ENCODE data around the gene MDN1. TPM values are rescaled to one million over a fixed set of nuclear protein-coding genes. Genes with fewer than 3 reads are reported as not detected.
"Not testable (repeated sequence)": the region's sequence is repeated elsewhere in the genome, so short reads cannot be mapped to it uniquely, and the experiment has no call there.

The MDN1 gene, protein sequence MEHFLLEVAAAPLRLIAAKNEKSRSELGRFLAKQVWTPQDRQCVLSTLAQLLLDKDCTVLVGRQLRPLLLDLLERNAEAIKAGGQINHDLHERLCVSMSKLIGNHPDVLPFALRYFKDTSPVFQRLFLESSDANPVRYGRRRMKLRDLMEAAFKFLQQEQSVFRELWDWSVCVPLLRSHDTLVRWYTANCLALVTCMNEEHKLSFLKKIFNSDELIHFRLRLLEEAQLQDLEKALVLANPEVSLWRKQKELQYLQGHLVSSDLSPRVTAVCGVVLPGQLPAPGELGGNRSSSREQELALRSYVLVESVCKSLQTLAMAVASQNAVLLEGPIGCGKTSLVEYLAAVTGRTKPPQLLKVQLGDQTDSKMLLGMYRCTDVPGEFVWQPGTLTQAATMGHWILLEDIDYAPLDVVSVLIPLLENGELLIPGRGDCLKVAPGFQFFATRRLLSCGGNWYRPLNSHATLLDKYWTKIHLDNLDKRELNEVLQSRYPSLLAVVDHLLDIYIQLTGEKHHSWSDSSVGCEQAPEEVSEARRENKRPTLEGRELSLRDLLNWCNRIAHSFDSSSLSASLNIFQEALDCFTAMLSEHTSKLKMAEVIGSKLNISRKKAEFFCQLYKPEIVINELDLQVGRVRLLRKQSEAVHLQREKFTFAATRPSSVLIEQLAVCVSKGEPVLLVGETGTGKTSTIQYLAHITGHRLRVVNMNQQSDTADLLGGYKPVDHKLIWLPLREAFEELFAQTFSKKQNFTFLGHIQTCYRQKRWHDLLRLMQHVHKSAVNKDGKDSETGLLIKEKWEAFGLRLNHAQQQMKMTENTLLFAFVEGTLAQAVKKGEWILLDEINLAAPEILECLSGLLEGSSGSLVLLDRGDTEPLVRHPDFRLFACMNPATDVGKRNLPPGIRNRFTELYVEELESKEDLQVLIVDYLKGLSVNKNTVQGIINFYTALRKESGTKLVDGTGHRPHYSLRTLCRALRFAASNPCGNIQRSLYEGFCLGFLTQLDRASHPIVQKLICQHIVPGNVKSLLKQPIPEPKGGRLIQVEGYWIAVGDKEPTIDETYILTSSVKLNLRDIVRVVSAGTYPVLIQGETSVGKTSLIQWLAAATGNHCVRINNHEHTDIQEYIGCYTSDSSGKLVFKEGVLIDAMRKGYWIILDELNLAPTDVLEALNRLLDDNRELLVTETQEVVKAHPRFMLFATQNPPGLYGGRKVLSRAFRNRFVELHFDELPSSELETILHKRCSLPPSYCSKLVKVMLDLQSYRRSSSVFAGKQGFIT (N-terminal part only)
- total RNA-seq: 10 to 100 TPM; 51.2 to 53.1 TPM
- total RNA-seq: 270 to 363 reads per million in 2 donors

GRCh38 chr6:89819336-89820130 lies at the start of gene MDN1:
MDN1 (minus strand) TSS chr6:89819794; CDS start chr6:89819607, 187 bp downstream.
- no peaks in the 10 kb centered on the region for H3K27me3 Mint-ChIP-seq
- DNase-seq: peak; percentile 64 to 81 (median 79)
- peaks cover 3% of the 10 kb centered on the region for H3K36me3 Mint-ChIP-seq (ENCODE audit: low read depth)
- H3K9me3 ChIP-seq (ENCODE audit: control insufficient read depth, low read length, poor library complexity, severe bottlenecking): no peaks in the 10 kb centered on the region
- peak within 1 kb of the TSS; percentile 98 for H3K4me3 Mint-ChIP-seq
- peak within 1 kb of the TSS; percentile 93 for H3K27ac Mint-ChIP-seq
- peaks cover 21% of the 10 kb centered on the region for H3K4me1 Mint-ChIP-seq
- peak; percentile 95 for ATAC-seq

- ATAC-seq (no peak), DNase-seq (no peak)
- H3K9me3 ChIP-seq (ENCODE audit: control insufficient read depth, low read length, poor library complexity, severe bottlenecking): no peaks in the 10 kb centered on the region
- Mint-ChIP-seq H3K36me3 (ENCODE audit: low read depth) (peaks cover 9% of the 10 kb centered on the region), H3K4me1 (peaks cover 2% of the 10 kb centered on the region), H3K4me3 (no peak overlapping the region), H3K27ac (no peak overlapping the region), H3K27me3 (no peaks in the 10 kb centered on the region)
Observed at GRCh38 chr6:89866024-89866678, 46.6 kb upstream of the MDN1 start.

- no peak overlapping the region for H3K4me3 Mint-ChIP-seq
- peaks cover 5% of the 10 kb centered on the region for H3K4me1 Mint-ChIP-seq
- DNase-seq: no peak
- H3K36me3 Mint-ChIP-seq (ENCODE audit: low read depth): peaks cover 12% of the 10 kb centered on the region
- H3K27ac Mint-ChIP-seq: no peak overlapping the region
- H3K9me3 ChIP-seq (ENCODE audit: control insufficient read depth, low read length, poor library complexity, severe bottlenecking): no peaks in the 10 kb centered on the region
- no peak for ATAC-seq
- no peaks in the 10 kb centered on the region for H3K27me3 Mint-ChIP-seq
Observed at GRCh38 chr6:89862698-89863097, 43.1 kb upstream of the MDN1 start.

- peaks cover 5% of the 10 kb centered on the region for H3K4me1 Mint-ChIP-seq
- no peaks in the 10 kb centered on the region for H3K27me3 Mint-ChIP-seq
- no peak for ATAC-seq
- no peak overlapping the region for H3K4me3 Mint-ChIP-seq
- no peaks in the 10 kb centered on the region for H3K9me3 ChIP-seq (ENCODE audit: control insufficient read depth, low read length, poor library complexity, severe bottlenecking)
- H3K27ac Mint-ChIP-seq: no peak overlapping the region
- no peak for DNase-seq
- peaks cover 12% of the 10 kb centered on the region for H3K36me3 Mint-ChIP-seq (ENCODE audit: low read depth)
Observed at GRCh38 chr6:89862273-89862672, 42.7 kb upstream of the MDN1 start.

GRCh38 chr6:89859744-89860143 lies 40.1 kb upstream of the MDN1 start:
- Mint-ChIP-seq H3K27me3 (no peaks in the 10 kb centered on the region), H3K4me1 (peaks cover 8% of the 10 kb centered on the region), H3K4me3 (no peak overlapping the region), H3K36me3 (ENCODE audit: low read depth) (peaks cover 8% of the 10 kb centered on the region), H3K27ac (peak overlapping the region; percentile 51)
- ATAC-seq: no peak
- no peaks in the 10 kb centered on the region for H3K9me3 ChIP-seq (ENCODE audit: control insufficient read depth, low read length, poor library complexity, severe bottlenecking)
- no peak for DNase-seq

- no peak for ATAC-seq
Observed at GRCh38 chr6:89858041-89858440, 38.4 kb upstream of the MDN1 start.

GRCh38 chr6:89853068-89853467 lies 33.5 kb upstream of the MDN1 start:
- Mint-ChIP-seq H3K4me3 (no peak overlapping the region), H3K36me3 (ENCODE audit: low read depth) (peaks cover 4% of the 10 kb centered on the region), H3K27me3 (no peaks in the 10 kb centered on the region), H3K27ac (peak overlapping the region; percentile 45), H3K4me1 (peaks cover 7% of the 10 kb centered on the region)
- DNase-seq (no peak), ATAC-seq (no peak)
- H3K9me3 ChIP-seq (ENCODE audit: control insufficient read depth, low read length, poor library complexity, severe bottlenecking): no peaks in the 10 kb centered on the region

More at GRCh38 chr6:89858041-89858440, 38.4 kb upstream of the MDN1 start:
- no peak for DNase-seq
- H3K27me3 Mint-ChIP-seq: no peaks in the 10 kb centered on the region
- H3K9me3 ChIP-seq (ENCODE audit: control insufficient read depth, low read length, poor library complexity, severe bottlenecking): no peaks in the 10 kb centered on the region
- no peak overlapping the region for H3K27ac Mint-ChIP-seq
- H3K4me1 Mint-ChIP-seq: peaks cover 8% of the 10 kb centered on the region
- no peak overlapping the region for H3K4me3 Mint-ChIP-seq
- peaks cover 10% of the 10 kb centered on the region for H3K36me3 Mint-ChIP-seq (ENCODE audit: low read depth)

- not testable (repeated sequence) for H3K27me3 Mint-ChIP-seq; H3K9me3 ChIP-seq (ENCODE audit: control insufficient read depth, low read length, poor library complexity, severe bottlenecking); H3K27ac Mint-ChIP-seq; DNase-seq; H3K36me3 Mint-ChIP-seq (ENCODE audit: low read depth); H3K4me3 Mint-ChIP-seq; ATAC-seq
- H3K4me1 Mint-ChIP-seq: peaks cover 18% of the 10 kb centered on the region
Observed at GRCh38 chr6:89847513-89847912, 27.9 kb upstream of the MDN1 start.

DNA sequence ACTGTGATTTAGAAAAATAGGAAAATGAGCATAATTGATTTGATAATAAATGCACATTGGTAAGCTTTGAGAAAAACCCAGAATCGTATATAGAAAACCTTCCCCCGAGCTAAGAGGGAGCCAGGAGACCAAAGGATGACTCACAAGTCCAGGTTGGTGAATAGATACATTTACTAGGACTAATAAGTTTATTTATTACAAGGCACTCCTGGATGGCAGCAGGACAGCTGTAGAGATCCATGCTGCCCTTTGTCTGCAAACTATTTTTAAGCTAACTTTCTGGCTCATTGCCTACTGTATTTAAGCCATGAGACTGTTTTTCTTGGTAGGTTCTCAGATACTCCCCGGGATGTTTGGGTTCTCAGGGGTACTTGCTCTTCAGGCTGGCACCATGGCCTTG lies 23.5 kb upstream of the MDN1 start:
- H3K36me3 Mint-ChIP-seq (ENCODE audit: low read depth): no peaks in the 10 kb centered on the region
- peak overlapping the region; percentile 51 for H3K27ac Mint-ChIP-seq
- H3K9me3 ChIP-seq (ENCODE audit: control insufficient read depth, low read length, poor library complexity, severe bottlenecking): no peaks in the 10 kb centered on the region
- H3K27me3 Mint-ChIP-seq: no peaks in the 10 kb centered on the region
- ATAC-seq: no peak
- H3K4me1 Mint-ChIP-seq: peaks cover 24% of the 10 kb centered on the region
- no peak for DNase-seq
- H3K4me3 Mint-ChIP-seq: no peak overlapping the region

GRCh38 chr6:89842228-89842627 lies 22.6 kb upstream of the MDN1 start:
- no peaks in the 10 kb centered on the region for H3K9me3 ChIP-seq (ENCODE audit: control insufficient read depth, low read length, poor library complexity, severe bottlenecking)
- Mint-ChIP-seq H3K27ac (peak overlapping the region; percentile 56), H3K36me3 (ENCODE audit: low read depth) (no peaks in the 10 kb centered on the region), H3K4me3 (no peak overlapping the region), H3K27me3 (no peaks in the 10 kb centered on the region), H3K4me1 (peaks cover 27% of the 10 kb centered on the region)
- no peak for DNase-seq
- no peak for ATAC-seq

DNA sequence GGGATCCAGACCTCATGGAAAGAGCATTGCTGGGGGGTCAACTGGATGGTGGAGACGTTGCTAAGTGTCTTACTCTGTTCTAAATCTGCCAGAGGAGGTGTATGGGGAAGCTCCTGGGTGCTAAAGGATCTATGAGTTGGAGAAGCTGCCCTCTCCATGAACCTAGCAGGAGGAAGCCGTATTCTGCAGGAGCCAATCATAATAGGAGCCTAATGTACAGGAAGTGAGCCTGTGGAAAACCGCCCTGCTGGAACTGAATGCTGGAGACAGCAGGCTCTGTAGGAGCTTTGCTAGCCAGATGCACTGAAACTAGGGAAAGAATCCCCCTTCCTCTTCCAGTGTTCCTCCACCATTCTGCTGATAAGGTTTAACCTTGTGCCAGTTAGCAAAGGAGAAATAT lies 20.9 kb upstream of the MDN1 start:
- DNase-seq: no peak

More for the DNA sequence above, 20.9 kb upstream of the MDN1 start:
- no peak for ATAC-seq
- Mint-ChIP-seq H3K36me3 (ENCODE audit: low read depth) (peaks cover 2% of the 10 kb centered on the region), H3K27me3 (no peaks in the 10 kb centered on the region), H3K27ac (no peak overlapping the region), H3K4me3 (no peak overlapping the region), H3K4me1 (peaks cover 41% of the 10 kb centered on the region)
- H3K9me3 ChIP-seq (ENCODE audit: control insufficient read depth, low read length, poor library complexity, severe bottlenecking): no peaks in the 10 kb centered on the region
